IPS-NIHi11 (cell line): ENCODE data around the gene MYH6.
"Not testable (repeated sequence)": the region's sequence is repeated elsewhere in the genome, so short reads cannot be mapped to it uniquely, and the experiment has no call there.

Experiments used
- DNase-seq: peaks from one replicate; pipeline ENCODE4 v3.0.0; 2012; ENCODE audit warnings: mixed read lengths, low spot score

Gene MYH6

DNA sequence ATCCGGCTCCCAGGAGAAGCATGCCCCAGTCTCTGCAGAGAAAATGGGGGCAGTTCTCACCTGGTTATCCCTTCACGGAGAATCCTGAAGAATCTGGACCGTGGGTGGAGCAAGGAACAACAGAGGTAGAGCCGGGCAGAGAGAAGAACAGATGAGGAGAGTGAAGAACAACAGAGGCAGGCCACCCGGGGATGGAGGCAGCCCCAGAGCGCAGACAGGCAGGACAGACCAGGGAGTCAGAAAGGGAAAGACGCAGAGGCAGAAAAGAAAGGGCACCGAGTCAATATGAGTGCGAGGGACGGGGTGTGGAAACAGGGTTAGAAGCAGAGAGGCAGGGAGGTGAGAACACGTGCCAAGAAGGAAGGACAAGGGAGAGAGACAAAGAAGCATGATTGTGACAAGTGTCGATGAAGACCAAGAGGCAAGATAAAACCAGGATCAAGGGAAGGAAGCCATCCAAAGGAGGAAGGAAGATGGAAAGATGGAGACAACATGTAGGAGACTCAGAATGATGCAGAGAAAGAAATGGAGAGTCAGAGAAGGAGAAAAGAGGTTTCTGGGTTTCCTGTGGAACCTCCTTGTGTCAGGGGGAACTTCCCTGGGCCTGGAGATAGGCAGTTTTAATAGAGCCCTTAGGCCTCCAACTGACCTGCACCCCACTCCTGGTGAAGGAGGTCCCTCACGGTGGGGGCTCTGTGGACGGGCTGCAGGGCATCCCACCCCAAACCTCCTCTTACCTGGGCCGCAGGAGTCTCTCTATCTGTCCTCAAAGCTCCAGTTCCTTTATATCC lies at the start of gene MYH6:
Gene MYH6, minus strand, starts transcription at position 758 of the 791 bp plus-strand sequence. CDS start 1,050 bp downstream, outside the sequence.
- no peak for DNase-seq

DNA sequence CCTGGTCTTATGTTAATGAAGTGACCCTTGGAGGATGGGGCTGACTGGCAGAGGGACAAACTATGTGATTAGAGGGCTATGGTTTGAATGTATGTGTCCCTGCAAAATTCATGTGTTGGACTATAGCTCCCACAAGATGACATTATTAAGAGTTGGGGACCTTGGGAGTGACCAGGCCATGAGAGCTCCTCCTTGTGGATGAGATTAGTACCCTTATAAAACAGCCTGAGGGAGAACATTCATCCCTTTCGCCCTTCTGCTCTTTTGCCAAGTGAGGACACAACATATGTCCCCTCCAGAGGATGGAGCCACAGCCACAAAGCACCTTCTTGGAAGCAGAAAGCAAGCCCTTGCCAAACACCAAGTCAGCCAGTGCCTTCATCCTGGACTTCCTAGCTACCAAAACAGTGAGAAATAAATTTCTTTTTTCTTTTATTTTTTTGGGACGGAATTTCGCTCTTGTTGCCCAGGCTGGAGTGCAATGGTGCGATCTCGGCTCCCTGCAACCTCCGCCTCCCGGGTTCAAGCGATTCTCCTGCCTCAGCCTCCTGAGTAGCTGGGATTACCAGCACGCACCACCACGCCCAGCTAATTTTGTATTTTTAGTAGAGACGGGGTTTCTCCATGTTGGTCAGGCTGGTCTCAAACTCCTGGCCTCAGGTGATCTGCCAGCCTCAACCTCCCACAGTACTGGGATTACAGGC lies 49.0 kb upstream of the MYH6 start:
- not testable (repeated sequence) for DNase-seq

DNA sequence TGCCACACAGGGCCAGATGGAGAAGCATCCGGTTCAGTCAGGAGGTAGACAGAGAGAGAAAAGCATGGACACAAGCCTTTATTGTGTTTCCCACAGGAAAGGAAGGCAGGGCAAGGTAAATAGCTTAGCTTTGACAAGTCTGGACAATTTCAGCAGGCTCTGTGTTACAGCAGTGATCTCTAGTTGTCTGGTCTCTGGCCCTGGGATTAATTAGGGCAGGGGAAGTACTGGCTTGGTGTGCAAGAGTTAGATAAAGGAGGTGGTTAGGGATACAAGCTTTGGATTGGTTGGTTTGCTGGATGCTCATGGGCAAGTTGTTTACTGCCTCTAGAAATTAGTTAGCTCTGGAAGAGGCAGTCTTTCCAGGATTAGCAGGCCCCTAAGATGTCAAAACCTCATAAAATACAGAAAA lies 46.4 kb upstream of the MYH6 start:
- DNase-seq = no peak

DNA sequence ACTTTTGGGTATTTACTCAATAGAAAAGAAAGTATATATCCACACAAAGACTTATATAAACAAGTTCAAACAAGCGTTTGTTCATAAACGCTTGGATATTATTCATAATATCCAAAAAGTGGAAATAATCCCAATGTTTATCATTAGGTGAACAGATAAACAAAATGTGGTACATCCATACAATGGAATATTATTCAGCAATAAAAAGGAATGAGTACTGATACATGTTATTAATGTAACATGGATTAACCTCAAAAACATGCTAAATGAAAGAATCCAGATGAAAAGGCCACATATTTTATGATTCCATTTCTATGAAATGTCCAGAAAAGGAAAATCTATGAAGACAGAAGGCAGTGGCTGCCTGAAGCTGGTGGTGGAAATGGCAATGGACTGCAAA lies 44.2 kb upstream of the MYH6 start:
- DNase-seq = no peak

DNA sequence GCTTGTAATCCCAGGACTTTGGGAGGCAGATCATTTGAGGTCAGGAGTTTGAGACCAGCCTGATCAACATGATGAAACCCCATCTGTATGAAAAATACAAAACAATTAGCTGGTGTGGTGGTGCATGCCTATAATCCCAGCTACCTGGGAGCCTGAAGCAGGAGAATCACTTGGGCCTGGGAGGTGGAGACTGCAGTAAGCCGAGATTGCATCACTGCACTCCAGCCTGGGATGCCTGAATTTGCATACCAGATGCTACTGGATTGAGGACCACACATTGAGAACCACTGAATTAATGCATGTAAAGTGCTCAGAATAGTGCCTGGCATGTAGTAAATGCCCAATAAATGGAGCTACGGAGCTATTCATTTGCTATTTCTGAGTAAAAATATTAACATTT lies 42.3 kb upstream of the MYH6 start:
- no peak for DNase-seq

DNA sequence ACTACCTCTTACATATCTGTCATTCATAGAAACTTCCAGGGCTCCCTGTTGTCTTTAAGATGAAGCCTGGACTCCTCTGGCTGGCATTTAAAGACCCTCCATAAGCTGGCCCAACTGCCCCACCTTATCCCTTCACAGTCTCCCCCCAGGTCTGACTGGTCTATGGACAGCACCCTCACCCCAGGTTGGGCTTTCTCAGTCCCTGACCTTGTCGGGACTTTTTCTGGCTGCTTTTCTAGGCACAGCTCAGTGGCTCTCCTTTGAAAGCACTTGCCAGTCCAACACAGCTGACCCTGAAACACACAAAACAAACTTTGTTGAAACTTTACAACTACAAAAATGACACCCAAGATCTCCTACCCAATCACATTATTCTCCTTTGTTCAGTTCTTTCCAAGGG lies 41.2 kb upstream of the MYH6 start:
- DNase-seq = no peak

DNA sequence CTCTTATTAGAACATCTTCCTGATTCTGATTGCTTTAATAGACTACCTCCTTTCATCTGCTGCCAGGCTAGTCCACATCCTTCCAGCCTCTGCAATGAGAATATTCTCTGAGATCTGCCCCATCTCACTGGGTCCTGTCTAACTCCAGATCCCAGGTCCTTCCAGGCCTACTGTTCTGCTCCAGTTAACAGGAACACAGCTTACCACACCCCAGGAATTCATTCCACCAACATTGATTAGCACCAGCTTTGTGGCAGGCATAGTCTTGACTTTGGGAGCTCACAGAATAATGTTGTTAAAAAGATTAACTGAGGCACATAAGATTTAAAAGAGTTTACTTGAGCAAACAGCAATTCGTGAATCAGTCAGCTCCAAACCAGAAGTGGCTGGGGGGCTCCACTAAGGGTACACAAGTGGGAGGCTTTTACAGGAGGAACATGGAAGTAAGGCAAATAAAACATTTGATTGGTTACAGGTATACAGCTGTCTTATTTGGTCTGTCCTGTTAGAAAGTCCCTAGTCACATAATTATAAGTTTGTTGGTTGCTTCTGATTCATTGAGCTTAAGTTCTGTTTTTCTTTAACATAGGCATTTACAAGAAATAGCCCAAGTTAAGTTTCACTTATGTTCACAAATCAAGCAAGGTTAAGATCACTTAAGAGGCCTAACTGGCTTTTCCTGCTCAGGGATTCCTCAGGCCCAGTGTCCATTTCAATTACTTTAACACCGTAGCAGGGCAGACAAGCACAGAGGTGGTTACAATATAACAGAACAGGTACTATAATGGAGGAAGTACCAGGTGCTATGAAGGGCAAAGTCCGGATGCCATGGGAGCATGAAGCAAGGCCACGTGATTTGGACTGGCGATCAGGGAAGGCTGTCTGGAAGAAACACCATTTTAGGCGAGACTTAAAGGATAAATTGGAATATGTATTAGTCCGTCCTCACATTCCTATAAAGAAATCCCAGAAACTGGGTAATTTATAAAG lies 39.6 kb upstream of the MYH6 start:
- no peak for DNase-seq

DNA sequence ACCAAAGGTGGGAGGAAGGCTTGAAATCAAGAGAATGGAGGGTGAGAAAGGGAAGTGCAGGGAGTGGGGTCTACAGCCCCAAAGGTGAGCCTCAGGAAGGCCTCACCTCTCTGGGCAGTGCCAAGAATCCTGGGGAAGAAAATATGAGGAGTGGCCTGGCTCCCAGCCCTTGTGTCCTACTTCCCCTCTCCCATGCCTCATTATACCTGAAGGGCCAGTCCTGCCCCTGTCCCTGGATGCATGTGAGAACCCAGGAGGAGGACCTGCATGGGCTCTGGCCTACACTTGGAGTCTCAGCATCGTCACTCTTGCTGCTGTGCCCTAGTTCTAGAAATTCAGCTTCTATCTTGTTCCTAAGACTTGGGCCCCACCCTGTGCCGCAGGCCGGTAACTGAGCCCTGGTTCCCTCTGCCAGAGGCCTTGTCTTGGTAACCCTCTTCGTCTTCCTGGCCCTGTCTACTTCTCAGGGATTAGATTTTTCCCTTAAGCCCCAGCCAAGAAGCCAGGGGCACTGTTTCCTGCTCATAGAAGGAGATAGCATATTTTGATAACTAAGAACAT lies 38.3 kb upstream of the MYH6 start:
- no peak for DNase-seq

DNA sequence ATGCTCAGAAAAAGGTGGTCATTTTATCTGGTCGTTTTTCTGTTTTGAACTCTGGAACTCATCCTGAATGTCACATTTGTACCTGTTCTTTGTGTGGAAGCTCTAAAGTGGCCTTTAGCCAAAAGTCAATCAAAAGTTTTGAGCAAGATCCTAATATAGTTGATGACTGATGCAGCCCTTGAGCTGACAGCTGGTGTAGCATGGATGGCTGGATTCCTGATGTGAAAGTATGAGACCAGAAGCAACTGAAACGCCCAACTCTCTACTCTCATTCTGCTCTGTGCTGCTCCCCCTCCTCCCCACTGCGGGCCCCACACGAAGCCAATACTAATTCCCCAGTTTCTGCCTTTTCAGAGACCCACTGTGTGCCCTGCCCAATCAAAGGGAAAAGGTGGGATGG lies 37.7 kb upstream of the MYH6 start:
- DNase-seq = no peak

DNA sequence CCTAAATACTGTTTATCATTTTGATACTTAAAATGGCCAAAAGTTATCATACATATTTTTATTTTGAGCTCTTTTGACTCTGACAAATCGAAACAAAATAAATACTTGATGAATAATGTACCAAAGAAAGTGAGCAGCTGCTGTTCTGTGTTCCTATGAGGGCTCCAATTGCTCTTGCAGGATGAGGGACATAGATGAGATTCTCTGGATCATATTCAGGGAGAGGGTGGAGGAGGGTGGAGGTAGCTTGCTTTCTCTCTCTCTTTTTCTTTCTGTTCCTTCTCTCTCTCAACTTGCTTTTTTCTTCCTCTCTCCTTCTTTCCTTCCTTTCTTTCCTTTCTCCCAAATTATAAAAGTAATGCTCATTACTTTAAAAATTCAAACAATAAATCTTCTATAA lies 36.2 kb upstream of the MYH6 start:
- no peak for DNase-seq

DNA sequence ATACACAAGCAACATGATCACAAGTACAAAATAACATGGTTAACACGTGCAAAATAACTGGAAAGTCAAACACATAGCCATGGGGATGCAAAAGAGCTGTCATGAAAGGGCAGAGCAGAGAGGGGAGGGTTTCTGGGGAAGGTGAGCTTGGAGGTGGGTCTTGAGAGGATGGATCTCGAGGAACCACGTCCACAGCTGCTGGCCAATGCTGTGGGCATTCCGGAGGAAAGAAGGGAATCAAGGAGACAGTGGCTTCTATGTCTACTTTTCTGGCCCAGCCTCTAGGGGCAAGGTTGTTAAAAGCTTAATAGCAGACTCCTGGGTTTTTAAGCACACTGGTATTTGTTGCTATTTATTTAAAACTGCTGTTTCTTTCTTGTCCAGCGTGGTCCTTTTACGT lies 35.8 kb upstream of the MYH6 start:
- no peak for DNase-seq

DNA sequence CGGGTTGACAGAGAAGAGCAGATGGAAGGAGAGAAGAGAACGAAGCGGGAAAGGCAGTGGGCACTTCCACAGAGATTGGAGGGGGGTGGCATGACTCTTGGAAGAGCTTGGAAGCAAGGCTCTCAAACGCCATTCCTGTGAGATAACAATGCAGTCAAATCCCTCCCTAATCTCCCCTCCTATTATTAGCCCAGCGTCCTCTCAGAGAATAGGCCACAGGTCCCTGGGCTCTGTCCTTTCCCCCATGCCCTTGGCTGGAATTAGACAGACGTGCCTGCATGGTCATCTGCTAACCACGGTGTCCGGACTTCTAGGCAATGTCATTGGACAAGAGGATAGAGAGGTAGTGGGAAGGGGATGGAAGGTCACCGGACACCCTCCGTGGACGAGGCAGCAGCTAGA lies 35.3 kb upstream of the MYH6 start:
- DNase-seq = no peak

DNA sequence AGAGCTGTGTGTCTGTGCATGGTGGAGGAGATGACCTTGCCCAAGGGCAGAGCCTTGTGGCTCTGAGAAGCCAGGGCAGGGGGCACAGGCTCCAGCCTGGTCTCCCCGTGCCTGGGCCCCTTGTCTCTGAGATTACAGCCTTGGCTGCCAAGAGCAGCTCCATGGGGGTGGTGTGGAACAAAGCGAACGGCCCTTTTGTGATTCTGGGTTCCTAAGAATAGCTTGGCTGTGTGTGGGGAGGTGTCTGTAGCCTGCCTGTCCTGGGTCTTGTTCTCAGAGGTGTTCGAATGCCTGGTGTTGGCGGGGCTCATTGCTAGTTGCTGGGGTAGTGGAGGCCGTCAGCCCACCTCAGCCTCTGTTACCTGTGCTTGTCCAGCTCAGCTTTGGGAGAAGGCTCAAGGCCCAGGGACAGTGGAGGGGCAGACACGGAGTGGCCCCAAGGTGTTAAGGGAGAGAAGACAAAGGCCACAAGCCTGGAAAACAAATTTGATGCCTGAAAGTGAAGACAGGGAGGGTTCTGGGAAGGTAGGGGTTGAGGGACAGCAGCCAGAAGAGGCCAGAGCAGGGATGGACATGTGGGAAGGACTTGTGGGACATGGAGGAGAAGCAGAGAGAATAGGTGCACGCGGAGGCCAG lies 34.8 kb upstream of the MYH6 start:
- peak; percentile 61 for DNase-seq

DNA sequence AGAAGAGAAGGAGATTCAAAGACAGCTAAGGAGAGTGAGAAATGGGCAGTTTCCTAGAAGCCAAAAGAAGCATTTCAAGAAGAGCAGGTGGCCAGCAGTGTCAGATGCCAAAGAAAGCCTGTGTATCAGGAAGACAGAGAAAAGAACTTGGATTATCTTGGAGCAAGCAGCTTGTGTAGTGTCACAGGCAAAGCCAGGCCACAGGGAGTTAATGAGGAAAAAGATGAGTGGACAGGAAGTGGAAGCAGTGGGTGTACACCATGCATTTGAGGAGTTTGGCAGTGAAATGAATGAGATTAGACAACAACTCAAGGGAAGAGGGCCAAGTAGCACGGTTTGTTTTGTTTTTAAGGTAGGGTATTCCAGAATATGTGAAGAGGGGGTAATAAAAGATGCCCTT lies 33.0 kb upstream of the MYH6 start:
- DNase-seq = no peak

DNA sequence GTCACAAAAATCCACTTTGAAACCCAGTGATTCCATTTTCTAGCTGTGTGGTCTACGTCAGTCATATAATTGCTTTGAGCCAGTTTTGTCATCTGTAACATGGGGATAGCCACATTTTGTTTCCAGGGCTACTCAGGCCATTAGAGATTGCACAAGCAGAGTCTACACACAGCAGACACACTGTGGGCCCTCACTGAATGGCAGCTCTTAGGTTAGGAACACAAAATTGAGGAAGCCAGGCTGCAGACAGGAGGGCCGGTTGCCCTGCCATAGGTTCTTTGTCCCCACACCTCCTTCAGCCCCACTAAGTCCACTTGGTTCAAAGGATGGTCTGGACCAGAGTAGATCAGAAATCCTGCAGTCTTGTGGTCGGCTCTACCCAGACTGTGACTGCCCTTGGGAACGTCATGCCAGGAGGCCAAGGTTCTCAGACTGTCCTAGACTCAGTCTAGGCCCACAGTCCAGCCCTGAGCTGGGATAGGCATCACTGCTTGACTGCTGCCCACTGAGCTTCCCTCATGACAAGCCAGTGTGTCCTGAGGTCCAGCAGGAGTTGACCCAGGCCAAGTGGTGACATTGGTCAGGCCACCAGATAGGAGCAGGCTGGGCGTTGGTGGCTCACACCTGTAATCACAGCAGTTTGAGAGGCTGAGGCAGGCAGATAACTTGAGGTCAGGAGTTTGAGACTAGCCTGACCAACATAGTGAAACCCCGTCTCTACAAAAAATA lies 31.2 kb upstream of the MYH6 start:
- DNase-seq = no peak

DNA sequence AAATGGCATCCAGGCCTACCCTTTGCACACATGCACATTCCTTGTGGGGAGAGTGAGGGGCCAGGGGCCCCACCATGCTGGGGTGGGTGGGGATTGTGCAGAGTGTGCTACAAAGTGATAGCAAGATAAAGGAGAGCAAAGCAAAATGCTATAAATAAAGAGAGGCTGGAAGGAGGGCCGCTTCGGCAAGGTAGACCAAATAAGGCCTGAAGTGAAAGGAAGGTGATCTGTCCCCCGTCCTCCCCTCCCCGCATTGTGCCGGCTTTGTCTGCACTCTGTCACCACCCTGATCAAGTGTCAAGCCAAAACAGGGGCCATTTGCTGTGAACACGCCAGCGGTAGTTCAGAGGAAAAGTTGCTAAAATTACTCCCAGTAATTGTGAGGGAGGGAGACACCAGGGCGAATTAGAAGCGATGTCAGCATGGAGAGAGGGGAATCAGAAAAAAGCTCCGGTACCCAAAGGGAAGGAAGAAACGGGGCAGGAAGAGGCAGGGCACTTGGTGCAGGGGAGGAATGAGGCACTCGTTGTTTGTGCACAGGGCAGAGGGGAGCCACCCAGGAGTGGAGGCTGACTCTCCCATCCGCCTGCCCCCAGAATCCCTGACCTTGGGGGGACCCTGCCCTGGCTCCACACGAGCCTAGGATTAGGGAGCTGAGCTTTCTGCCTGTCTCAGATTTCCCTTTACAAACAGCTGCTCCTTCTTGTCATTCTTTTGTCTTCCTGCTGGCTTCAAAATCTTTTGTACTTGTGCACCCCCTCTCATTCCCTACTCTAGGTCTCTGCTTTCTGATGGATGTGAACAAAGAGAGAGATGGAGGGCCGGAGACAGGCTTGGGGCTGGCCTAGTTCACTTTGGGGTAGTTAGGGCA lies 30.3 kb upstream of the MYH6 start:
- no peak for DNase-seq

DNA sequence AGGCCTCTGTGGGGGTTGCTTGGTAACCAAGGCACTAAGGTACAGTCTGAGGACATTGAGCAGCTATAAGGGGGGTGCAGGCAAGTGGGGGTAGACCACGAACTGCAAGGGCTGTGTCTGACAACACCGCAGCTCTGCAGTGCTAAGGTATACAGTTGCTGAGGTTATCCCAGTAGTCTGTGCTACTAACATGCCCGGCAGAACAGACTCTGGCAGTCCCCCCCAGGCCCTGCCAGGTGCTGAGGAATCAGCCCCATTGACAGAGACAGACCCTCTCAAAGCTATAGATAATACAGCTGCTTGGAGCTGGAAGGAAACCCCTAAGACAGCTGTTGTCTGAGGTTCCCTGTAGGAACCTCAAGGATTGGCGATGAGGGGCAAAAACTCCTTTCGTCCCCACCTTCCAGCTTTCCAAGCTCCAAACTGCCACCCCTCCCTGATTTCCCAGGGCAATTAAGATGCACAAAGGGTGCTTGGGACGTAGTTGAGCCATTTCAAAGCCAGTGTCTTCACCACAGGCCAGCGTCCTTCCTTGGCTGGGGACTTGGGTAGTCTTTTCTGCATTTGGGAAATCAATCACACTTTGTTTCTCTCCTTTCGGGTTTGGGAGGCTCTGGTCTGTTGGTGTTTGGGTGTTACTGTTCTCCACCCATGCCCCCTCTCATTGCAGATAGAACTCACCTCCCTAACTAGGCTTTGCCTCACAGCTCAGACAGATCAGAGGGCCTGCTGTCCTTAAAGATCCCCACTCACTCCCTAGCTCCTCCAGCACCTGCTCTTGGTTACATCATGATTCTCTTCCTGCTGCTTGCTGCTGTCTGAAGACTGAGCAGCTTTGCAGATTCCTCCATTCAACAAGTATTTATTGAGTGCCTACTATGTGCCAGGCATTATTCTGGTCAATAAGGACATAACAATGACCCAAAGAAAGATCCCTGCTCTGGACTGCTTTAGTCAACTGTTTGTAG lies 29.3 kb upstream of the MYH6 start:
- DNase-seq = no peak

DNA sequence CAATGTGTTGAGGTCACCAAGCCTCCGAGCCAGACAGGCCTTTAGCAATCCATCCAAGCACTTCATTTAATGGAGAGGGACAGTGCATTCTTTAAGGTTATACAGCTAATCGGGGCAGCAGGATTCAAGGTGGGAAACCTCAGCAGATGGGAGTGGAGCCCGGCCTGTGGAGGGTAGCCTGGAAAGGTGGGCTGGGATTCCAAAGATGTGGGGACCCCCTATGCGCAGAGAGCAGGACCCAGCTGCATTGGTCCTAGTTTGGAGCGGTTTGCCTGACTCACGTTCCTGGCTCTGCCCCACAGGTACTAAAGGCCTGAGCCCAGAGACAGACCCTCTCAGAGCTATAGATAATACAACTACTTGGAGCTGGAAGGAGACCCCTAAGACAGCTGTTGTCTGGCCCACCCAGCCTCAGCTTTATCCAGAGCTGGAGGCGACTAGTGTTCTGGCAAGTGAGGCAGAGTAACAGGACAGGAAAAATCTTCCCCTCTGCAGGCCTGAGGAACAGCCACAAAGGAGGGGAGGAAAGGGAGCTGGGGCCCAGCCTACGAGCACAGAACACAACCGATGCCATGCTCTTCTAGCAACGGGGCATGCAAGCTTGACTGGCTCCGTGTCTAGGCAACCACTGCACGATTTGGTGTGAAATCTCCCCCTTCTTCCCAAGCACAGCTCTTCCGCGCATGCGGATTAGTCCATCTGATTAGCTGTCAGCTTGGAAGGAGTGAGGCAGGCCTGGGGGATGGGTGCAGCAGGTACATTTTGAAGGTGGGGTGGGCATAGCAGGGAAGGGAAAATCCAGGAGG lies 28.5 kb upstream of the MYH6 start:
- no peak for DNase-seq
